Panc1 (cell line): ENCODE measurements around the gene MAP1B. TPM values are rescaled to one million over a fixed set of nuclear protein-coding genes. Genes with fewer than 3 reads are reported as not detected.

Experiments
- ATAC-seq: fragments of 200-7000 bp; cut with Tn5 transposase; 2 replicates; pipeline ENCODE4 v1.9.1; 2020; ENCODE audit warnings: mild to moderate bottlenecking, moderate library complexity
- BruUV-seq: library from RNA; stranded (reverse); fragments of 400-500 nt; replicated peaks from 2 replicates; lab custom pipeline; 2021; lab: Mats Ljungman, UMichigan
- CTCF ChIA-PET: fragments of 300-600 bp; sonication (Branson Sonifier 250); formaldehyde crosslinking; loops from one replicate; lab custom pipeline; 2022; ENCODE audit warnings: antibody characterized with exemption; lab: Charles Lee
- POLR2A ChIA-PET: fragments of 300-600 bp; sonication (Branson Sonifier 250); formaldehyde crosslinking; loops from one replicate; lab custom pipeline; 2022; ENCODE audit warnings: antibody characterized with exemption; lab: Charles Lee
- DNase-seq: peaks from one replicate; pipeline ENCODE4 v3.0.0-alpha.2; 2010; ENCODE audit warnings: low read depth, low spot score
- H3K27ac ChIP-seq: 2 replicates; pipeline ENCODE4 v1.5.1; 2011; ENCODE audit warnings: mild to moderate bottlenecking, low read length, inconsistent platforms
- H3K27me3 ChIP-seq: fragments of 200-500 bp; sonication (Bioruptor generic); 2 replicates; pipeline ENCODE4 v1.6.0; 2014; ENCODE audit warnings: low read length, inconsistent platforms; ENCODE audit not compliant: control insufficient read depth, insufficient read depth
- H3K36me3 ChIP-seq: fragments of 200-500 bp; sonication (Bioruptor generic); 2 replicates; pipeline ENCODE4 v1.5.1; 2014; ENCODE audit warnings: inconsistent platforms, mild to moderate bottlenecking, low read length, moderate library complexity; ENCODE audit not compliant: control insufficient read depth, insufficient read depth
- H3K4me1 ChIP-seq: 2 replicates; pipeline ENCODE4 v1.5.1; 2011; ENCODE audit warnings: inconsistent platforms, mild to moderate bottlenecking, low read length, moderate library complexity; ENCODE audit not compliant: control insufficient read depth, insufficient read depth
- H3K4me3 ChIP-seq, 2 experiments: 2 replicates each; pipeline ENCODE4 v1.5.1; 2011 to 2012; ENCODE audit warnings: low read depth in 2 of 2, low read length in 2 of 2, mild to moderate bottlenecking in 2 of 2, inconsistent platforms in 1 of 2, moderate library complexity in 1 of 2
- H3K9me3 ChIP-seq: fragments of 200-500 bp; sonication (Bioruptor generic); 2 replicates; pipeline ENCODE4 v1.5.1; 2014; ENCODE audit warnings: low read depth, mild to moderate bottlenecking, inconsistent platforms, low read length, moderate library complexity; ENCODE audit not compliant: control insufficient read depth, insufficient read depth
- CTCF ChIP-seq: fragments of 450-650 bp; IDR thresholded peaks from 2 replicates; pipeline ENCODE4 v1.5.1; 2017; ENCODE audit warnings: mild to moderate bottlenecking
- POLR2AphosphoS5 ChIP-seq: IDR thresholded peaks from 2 replicates; pipeline ENCODE4 v1.6.1; 2012; ENCODE audit warnings: mild to moderate bottlenecking, low read depth, low read length, moderate library complexity
- REST ChIP-seq, 2 experiments: IDR thresholded peaks; 2 replicates each; pipeline ENCODE4 v1.6.1; 2011 to 2012; ENCODE audit warnings: low read depth in 2 of 2, control low read depth in 1 of 2, low read length in 1 of 2, mild to moderate bottlenecking in 1 of 2, moderate library complexity in 1 of 2; ENCODE audit not compliant: insufficient read depth in 1 of 2
- SIN3A ChIP-seq: IDR thresholded peaks from 2 replicates; pipeline ENCODE4 v1.6.1; 2012; ENCODE audit warnings: low read depth, mild to moderate bottlenecking, low read length, moderate library complexity, borderline replicate concordance; ENCODE audit not compliant: insufficient read depth
- TCF7L2 ChIP-seq: IDR thresholded peaks from 2 replicates; pipeline ENCODE4 v1.6.1; 2011; ENCODE audit warnings: mild to moderate bottlenecking, low read depth, low read length, inconsistent platforms
- in situ Hi-C: cut with HindIII; loops from 2 replicates; pipeline ENCODE4 v1.10.0; 2016; ENCODE audit warnings: low sequenced_read_pairs, low pct_unique_long_range_greater_than_20kb
- intact Hi-C: fragments of 100-400 bp; cut with micrococcal nuclease; formaldehyde crosslinking; loops from one replicate; pipeline ENCODE4 v1.10.0; 2022; ENCODE audit not compliant: unreplicated experiment
- total RNA-seq: library from RNA; stranded (reverse); gene quantifications from one replicate; pipeline ENCODE4 v1.2.1, GENCODE V29; 2021; ENCODE audit not compliant: unreplicated experiment

The MAP1B gene
- total RNA-seq, 1 experiment from 2014 or later: 82.3 TPM

- H3K27ac ChIP-seq: no peak overlapping the region
These were observed 75.4 kb downstream of the MAP1B start for GRCh38 chr5:72182686-72183085.

GRCh38 chr5:72183101-72183520 lies 75.8 kb downstream of the MAP1B start:
- in situ Hi-C loops (no loop called here), intact Hi-C loops (no loop called here)
- no peaks in the 10 kb centered on the region for H3K36me3 ChIP-seq
- DNase-seq (no peak), ATAC-seq (no peak)
- BruUV-seq: no TSS peak
- TF ChIP-seq SIN3A (no peak), TCF7L2 (no peak)
- no peak overlapping the region for H3K27ac ChIP-seq
- ChIA-PET CTCF (no interaction called here), POLR2A (no interaction called here)
- no peaks in the 10 kb centered on the region for H3K9me3 ChIP-seq
- H3K27me3 ChIP-seq: no peaks in the 10 kb centered on the region
- H3K4me1 ChIP-seq: peaks cover 14% of the 10 kb centered on the region; the same call in 1 of the 2 replicates
- H3K4me3 ChIP-seq: no peak overlapping the region

More at GRCh38 chr5:72182686-72183085, 75.4 kb downstream of the MAP1B start:
- no TSS peak for BruUV-seq
- in situ Hi-C loops: no loop called here
- Histone ChIP-seq H3K4me3 (no peak overlapping the region), H3K4me1 (peaks cover 14% of the 10 kb centered on the region; the same call in 1 of the 2 replicates), H3K9me3 (no peaks in the 10 kb centered on the region), H3K36me3 (no peaks in the 10 kb centered on the region), H3K27me3 (no peaks in the 10 kb centered on the region)
- ChIA-PET CTCF (no interaction called here), POLR2A (no interaction called here)
- ATAC-seq (no peak), DNase-seq (no peak)
- TF ChIP-seq TCF7L2 (no peak), REST (IDR thresholded peaks at IDR 0.05; ENCODE audit: insufficient read depth in 1 of 2, low read depth in 2 of 2, low read length in 1 of 2) (no peak), POLR2AphosphoS5 (no peak), SIN3A (no peak), CTCF (no peak)
- intact Hi-C loops: no loop called here

GRCh38 chr5:72184408-72184807 lies 77.1 kb downstream of the MAP1B start:
- ChIA-PET POLR2A (interaction anchor here (0.6 kb wide), 1 partner anchor 33 kb away, joined by 3 read pairs; no protein-coding TSS in a partner anchor), CTCF (no interaction called here)
- ATAC-seq (no peak), DNase-seq (no peak)
- in situ Hi-C loops: no loop called here
- H3K4me1 ChIP-seq: peaks cover 4% of the 10 kb centered on the region; the same call in 1 of the 2 replicates
- intact Hi-C loops: no loop called here
- H3K27ac ChIP-seq: no peak overlapping the region
- BruUV-seq: no TSS peak
- no peaks in the 10 kb centered on the region for H3K27me3 ChIP-seq
- H3K4me3 ChIP-seq: no peak overlapping the region
- no peaks in the 10 kb centered on the region for H3K36me3 ChIP-seq
- no peak for TF ChIP-seq POLR2AphosphoS5
- no peak for TF ChIP-seq TCF7L2
- no peak for TF ChIP-seq REST (IDR thresholded peaks at IDR 0.05; ENCODE audit: insufficient read depth in 1 of 2, low read depth in 2 of 2, low read length in 1 of 2)
- no peak for TF ChIP-seq SIN3A
- TF ChIP-seq CTCF: no peak
- H3K9me3 ChIP-seq: no peaks in the 10 kb centered on the region
